WI38 (cell line): Measurements from ENCODE around the gene GPC3.

Experiments used
- H3K4me3 ChIP-seq: 2 replicates; pipeline ENCODE4 v1.5.1; 2011; ENCODE audit warnings: low read depth, mild to moderate bottlenecking, control low read depth, low read length
- CTCF ChIP-seq: IDR thresholded peaks from 2 replicates; pipeline ENCODE4 v1.5.1; 2012; ENCODE audit warnings: low read depth, mild to moderate bottlenecking, control low read depth, low read length

Gene GPC3

GRCh38 chrX:133859336-133859735 is 126.1 kb downstream of the GPC3 start:
- H3K4me3 ChIP-seq: no peak overlapping the region
- no peak for TF ChIP-seq CTCF

- no peak for TF ChIP-seq CTCF
- no peak overlapping the region for H3K4me3 ChIP-seq
Observed at GRCh38 chrX:133857640-133858269, 127.6 kb downstream of the GPC3 start.

- H3K4me3 ChIP-seq: no peak overlapping the region
- TF ChIP-seq CTCF: no peak
Observed at GRCh38 chrX:133856819-133857218, 128.6 kb downstream of the GPC3 start.

GRCh38 chrX:133854290-133854689 is 131.1 kb downstream of the GPC3 start:
- H3K4me3 ChIP-seq: no peak overlapping the region
- TF ChIP-seq CTCF: no peak

GRCh38 chrX:133852837-133853356 is 132.5 kb downstream of the GPC3 start:
- TF ChIP-seq CTCF: no peak
- H3K4me3 ChIP-seq: no peak overlapping the region

GRCh38 chrX:133852401-133852800 is 133.0 kb downstream of the GPC3 start:
- no peak overlapping the region for H3K4me3 ChIP-seq
- no peak for TF ChIP-seq CTCF

GRCh38 chrX:133850399-133850798 is 135.0 kb downstream of the GPC3 start:
- no peak for TF ChIP-seq CTCF
- no peak overlapping the region for H3K4me3 ChIP-seq
